HG02870 (cell line): ENCODE measurements around the gene GADD45G.

ENCODE experiments used
- ATAC-seq: cut with Tn5 transposase; IDR thresholded peaks from one replicate; pipeline ENCODE4 v1.9.1; 2021; ENCODE audit warnings: mild to moderate bottlenecking, moderate library complexity; ENCODE audit not compliant: unreplicated experiment

The GADD45G gene

GRCh38 chr9:89629081-89629976 is 24.5 kb downstream of the GADD45G start:
- ATAC-seq = no peak

GRCh38 chr9:89630508-89630907 is 25.7 kb downstream of the GADD45G start:
- ATAC-seq = no peak

GRCh38 chr9:89631384-89631783 is 26.6 kb downstream of the GADD45G start:
- ATAC-seq = no peak

- no peak for ATAC-seq
Measured at GRCh38 chr9:89632192-89632733, 27.5 kb downstream of the GADD45G start.

GRCh38 chr9:89632736-89633135 is 27.9 kb downstream of the GADD45G start:
- ATAC-seq = no peak

GRCh38 chr9:89633404-89633803 is 28.6 kb downstream of the GADD45G start:
- ATAC-seq = no peak

GRCh38 chr9:89633920-89634319 is 29.1 kb downstream of the GADD45G start:
- no peak for ATAC-seq

GRCh38 chr9:89634995-89635742 is 30.4 kb downstream of the GADD45G start:
- ATAC-seq = no peak

GRCh38 chr9:89635816-89636215 is 31.0 kb downstream of the GADD45G start:
- ATAC-seq = no peak

GRCh38 chr9:89637787-89638186 is 33.0 kb downstream of the GADD45G start:
- ATAC-seq = no peak

- no peak for ATAC-seq
Measured at GRCh38 chr9:89638359-89638758, 33.5 kb downstream of the GADD45G start.

GRCh38 chr9:89638893-89639292 is 34.1 kb downstream of the GADD45G start:
- no peak for ATAC-seq

GRCh38 chr9:89639367-89639795 is 34.6 kb downstream of the GADD45G start:
- no peak for ATAC-seq

- no peak for ATAC-seq
Measured at GRCh38 chr9:89639961-89640360, 35.1 kb downstream of the GADD45G start.

- no peak for ATAC-seq
Measured at GRCh38 chr9:89640361-89640760, 35.5 kb downstream of the GADD45G start.

GRCh38 chr9:89640801-89641200 is 36.0 kb downstream of the GADD45G start:
- no peak for ATAC-seq

GRCh38 chr9:89641980-89642379 is 37.2 kb downstream of the GADD45G start:
- no peak for ATAC-seq

GRCh38 chr9:89642789-89643188 is 38.0 kb downstream of the GADD45G start:
- no peak for ATAC-seq

GRCh38 chr9:89646189-89646939 is 41.6 kb downstream of the GADD45G start:
- ATAC-seq = no peak

- ATAC-seq = no peak
Measured at GRCh38 chr9:89647366-89648128, 42.7 kb downstream of the GADD45G start.
